Middle frontal gyrus (tissue), 1 donor: ENCODE results near the gene DYNC2H1.

Source experiments
- DNase-seq: peaks from one replicate; pipeline ENCODE4 v3.0.0-alpha.2; 2015; ENCODE audit warnings: low spot score; ENCODE audit errors: extremely low spot score

Gene DYNC2H1, protein sequence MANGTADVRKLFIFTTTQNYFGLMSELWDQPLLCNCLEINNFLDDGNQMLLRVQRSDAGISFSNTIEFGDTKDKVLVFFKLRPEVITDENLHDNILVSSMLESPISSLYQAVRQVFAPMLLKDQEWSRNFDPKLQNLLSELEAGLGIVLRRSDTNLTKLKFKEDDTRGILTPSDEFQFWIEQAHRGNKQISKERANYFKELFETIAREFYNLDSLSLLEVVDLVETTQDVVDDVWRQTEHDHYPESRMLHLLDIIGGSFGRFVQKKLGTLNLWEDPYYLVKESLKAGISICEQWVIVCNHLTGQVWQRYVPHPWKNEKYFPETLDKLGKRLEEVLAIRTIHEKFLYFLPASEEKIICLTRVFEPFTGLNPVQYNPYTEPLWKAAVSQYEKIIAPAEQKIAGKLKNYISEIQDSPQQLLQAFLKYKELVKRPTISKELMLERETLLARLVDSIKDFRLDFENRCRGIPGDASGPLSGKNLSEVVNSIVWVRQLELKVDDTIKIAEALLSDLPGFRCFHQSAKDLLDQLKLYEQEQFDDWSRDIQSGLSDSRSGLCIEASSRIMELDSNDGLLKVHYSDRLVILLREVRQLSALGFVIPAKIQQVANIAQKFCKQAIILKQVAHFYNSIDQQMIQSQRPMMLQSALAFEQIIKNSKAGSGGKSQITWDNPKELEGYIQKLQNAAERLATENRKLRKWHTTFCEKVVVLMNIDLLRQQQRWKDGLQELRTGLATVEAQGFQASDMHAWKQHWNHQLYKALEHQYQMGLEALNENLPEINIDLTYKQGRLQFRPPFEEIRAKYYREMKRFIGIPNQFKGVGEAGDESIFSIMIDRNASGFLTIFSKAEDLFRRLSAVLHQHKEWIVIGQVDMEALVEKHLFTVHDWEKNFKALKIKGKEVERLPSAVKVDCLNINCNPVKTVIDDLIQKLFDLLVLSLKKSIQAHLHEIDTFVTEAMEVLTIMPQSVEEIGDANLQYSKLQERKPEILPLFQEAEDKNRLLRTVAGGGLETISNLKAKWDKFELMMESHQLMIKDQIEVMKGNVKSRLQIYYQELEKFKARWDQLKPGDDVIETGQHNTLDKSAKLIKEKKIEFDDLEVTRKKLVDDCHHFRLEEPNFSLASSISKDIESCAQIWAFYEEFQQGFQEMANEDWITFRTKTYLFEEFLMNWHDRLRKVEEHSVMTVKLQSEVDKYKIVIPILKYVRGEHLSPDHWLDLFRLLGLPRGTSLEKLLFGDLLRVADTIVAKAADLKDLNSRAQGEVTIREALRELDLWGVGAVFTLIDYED (N-terminal part only)

DNA sequence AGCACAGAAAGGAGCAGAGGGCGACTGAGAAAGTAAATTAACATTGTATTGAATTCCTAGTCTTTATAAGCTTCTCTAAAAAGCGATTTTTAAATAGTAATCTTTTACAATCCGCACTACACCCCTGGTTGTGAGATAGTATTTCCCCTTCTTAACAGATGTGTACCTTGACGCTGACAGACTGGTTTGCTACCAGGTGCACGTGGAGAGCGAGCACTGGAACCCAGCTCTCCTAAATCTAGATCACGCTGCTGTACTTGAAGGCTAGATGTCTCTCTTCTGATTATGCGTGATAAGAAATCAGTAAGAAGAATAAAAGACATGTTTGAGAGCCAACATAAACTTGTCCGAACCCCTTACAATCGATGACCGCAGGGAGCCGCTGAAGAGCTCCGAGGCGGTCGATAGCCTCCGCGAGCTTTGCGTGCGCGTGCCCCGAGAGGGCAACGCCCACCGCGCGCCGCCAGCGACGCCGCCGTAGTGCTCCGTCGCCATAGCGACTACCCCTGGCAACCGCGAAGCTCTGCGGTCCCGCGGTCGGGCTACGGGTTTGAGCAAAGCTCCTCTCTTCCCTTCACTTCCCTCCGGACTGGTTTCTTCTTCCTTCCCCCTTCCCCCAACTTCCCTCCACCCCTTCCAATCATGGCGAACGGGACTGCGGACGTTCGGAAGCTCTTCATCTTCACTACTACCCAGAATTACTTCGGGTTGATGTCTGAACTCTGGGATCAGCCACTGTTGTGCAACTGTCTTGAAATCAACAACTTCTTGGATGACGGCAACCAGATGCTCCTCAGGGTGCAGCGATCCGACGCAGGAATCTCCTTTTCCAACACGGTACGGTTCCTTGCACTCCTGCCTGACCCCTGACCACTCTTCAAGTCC lies at the start of gene DYNC2H1:
Gene DYNC2H1, plus strand, starts transcription at position 494 of the 885 bp plus-strand sequence. Its CDS starts 149 bp downstream, at position 643.
- peak; percentile 83 for DNase-seq

DNA sequence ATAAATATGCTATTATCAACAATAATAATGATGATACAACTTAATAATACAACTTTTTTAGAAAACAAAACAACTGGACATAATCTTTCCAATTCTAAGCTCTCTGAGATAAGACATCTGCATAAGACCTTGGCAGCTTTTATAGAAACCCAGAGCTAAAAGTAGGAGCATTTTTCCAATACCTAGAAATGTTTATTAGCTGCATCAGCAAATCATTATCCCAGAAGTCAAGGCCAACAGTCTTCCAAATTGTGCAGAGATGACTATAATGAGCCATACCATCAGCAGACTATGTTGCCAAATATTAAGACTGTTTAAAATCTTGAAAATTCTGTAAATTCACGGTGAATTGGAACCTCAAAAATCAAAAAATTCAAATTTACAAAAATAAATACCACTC lies 47.6 kb upstream of the DYNC2H1 start:
- no peak for DNase-seq

DNA sequence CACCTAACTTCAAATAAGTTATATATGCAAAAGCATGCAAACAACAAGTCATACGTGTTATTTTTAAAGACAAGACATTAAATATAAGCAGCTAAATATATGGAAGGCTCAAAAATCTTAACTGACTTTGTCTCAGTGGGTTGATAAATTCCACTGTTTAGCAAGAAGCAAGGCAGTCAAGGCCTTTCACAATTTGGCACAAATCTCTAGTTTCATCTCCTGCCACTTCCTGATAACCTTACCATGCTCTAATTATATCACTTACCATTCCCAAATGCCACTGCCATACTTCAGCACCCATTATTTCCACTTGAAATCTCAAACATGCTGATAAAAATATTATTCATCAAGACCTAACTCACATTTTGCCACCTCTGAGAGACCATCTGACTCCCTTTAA lies 42.1 kb upstream of the DYNC2H1 start:
- no peak for DNase-seq

DNA sequence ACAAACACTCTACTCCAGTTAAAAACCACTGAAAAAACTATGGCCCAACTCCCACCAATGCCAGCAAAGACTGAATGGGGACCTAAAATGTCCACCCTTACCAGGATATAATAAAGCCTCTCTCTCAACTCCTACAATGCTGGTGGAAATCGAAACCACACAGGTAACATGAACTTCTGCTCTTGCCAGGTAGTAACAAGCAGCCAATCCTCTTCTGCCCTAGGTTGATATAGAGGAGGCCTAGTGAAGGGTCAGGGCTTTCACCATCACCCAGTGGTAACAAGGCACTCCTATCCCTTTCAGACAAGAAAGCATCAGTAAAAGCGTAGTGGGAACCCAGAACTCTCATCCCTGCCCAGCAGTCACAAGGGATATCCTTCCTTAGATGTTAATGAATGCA lies 39.9 kb upstream of the DYNC2H1 start:
- DNase-seq, result no peak

DNA sequence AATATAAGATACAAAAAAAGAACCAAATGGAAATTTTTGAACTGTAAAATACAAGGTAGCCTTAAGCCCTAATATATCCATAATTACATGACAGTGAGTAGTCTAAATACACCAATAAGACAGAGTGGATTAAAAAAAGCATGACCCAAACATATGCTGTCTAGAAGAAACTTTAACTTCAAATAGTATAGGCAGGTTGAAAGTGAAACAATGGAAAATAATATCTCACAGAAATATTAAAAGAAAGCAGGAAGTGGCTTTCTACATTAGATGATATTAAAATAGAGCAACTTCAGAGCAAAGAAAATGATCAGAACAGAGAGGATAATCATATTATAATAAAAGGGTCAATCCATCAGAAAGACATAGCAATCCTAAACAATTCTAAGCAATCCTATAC lies 39.1 kb upstream of the DYNC2H1 start:
- no peak for DNase-seq

DNA sequence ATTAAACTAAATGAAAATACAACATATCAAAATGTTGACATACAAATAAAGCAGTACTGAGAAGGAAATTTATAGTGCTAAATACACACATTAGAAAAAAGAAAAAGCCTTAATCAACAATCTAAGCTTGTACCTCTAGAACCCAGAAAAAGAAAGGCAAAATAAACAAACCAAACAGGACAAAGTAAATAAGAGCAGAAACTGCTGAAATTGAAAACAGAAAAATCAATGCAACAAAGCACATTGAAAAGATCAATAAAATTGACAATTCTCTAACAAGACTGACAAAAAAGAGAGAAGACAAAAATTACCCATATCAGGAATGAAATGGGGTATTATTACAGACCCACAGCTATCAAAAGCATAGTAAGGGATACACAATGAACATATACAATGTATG lies 38.2 kb upstream of the DYNC2H1 start:
- no peak for DNase-seq

DNA sequence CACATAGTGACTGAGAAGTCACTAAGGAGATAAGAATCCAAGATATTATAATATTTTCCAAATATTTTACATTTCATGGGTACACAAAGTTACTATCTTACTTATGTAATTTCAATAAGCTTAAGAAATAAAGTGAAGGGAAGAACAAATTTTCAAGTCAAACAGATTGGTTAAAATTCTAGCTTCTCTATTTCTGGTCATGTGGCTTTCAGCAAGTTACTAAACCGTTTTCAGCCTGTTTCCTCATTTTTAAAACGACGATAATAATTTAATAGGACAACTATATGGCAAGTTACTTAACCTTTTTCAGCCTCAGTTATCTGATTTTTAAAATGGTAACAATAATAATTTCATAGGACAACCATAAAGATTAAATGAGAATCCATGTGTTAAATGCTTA lies 32.9 kb upstream of the DYNC2H1 start:
- DNase-seq, result no peak

DNA sequence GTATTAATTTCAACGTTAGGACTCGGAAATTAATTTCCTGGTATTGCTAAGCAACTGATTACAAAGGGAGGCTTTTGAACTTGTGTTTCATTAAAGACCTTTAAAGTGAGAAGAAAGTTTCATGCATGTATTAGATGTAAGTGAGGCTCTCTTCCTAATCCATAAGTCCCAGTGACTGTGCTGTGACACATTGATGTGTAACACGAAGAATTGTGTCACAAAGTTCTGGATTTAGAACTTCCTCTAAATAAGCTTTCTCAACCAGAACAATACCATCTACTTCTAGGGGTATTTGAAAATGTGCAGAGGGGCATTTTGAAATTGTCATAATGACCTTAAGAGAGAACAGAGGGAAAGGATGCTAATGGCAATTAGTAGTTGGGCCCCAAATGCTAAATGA lies 31.7 kb upstream of the DYNC2H1 start:
- DNase-seq, result no peak

DNA sequence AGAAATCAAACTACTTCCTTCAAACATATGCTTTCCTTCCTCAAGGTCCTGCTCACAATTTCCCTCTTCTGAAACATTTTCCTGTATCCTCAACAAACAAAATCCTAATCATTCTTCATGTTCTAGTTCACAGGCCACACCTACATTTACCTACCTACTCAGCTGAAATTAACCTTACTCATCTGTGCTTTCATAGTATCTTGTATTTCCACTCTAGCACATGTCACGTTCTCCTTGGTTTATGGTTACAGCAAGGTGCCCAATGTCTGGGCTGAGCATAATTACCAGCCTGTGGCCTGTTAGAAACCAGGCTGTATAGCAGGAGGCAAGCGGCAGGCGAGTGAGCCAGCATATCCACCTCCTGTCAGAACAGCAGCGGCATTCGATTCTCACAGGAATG lies 30.5 kb upstream of the DYNC2H1 start:
- DNase-seq, result no peak

DNA sequence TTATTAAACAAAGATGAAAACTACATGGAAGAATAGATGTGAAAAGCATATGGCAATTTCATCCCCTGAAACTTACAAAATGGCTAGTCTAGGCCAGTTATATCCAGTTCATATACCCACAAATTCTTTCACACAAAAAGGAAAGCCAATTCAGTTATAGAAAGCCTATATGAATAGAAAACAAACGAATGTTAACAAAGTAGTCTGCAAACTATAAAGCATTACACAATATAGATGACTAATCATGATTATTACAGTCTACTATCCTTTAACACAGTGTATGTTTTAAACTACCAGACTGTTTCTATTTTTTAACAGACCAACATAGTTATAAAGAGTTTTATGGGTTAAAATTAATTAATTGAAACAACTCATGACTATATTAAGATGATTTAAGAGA lies 29.4 kb upstream of the DYNC2H1 start:
- no peak for DNase-seq

DNA sequence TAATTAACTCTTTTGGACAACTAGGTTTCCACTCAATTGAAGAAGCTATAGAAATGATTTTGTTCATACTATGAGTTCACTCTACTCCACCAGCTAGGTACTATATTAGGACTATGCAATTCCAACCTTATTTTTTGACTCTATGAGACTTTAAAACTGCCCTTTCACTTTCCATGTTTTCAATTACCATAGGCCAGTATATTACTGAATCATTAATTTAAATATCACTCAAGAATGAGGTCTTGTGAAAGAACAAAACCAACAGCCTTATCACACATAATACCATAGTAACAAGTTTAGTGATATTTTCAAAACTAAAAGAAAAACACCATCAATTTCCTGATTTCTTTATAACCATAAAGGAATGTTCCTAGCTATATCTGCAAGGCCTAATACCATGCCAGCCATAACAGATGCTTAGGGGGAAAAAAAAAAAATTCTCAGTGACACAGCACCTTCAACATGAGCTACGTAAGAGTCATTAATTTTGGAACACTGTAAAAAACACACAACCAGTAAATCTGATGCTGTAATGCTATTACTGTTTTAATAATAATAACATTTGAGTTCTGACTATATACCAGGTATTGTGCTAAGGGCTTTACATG lies 23.4 kb upstream of the DYNC2H1 start:
- DNase-seq, result no peak

DNA sequence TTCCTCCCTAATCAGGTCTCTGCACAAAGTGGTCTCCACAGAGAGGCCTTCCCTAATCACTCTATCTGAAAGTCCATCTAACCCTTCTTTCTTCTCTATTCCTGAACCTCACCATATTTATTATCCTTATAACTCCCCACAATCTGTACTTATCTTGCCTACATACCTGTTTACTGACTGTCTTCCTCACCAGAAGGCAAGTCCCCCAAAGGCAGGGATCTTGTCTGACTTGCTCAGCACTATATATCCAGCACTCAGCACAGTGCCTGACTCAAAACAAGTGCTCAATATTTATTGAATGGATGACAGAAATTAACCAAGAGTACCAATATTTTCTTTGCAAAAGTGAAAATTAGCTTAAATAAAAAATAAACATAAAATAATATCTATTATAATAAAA lies 22.8 kb upstream of the DYNC2H1 start:
- DNase-seq, result no peak

DNA sequence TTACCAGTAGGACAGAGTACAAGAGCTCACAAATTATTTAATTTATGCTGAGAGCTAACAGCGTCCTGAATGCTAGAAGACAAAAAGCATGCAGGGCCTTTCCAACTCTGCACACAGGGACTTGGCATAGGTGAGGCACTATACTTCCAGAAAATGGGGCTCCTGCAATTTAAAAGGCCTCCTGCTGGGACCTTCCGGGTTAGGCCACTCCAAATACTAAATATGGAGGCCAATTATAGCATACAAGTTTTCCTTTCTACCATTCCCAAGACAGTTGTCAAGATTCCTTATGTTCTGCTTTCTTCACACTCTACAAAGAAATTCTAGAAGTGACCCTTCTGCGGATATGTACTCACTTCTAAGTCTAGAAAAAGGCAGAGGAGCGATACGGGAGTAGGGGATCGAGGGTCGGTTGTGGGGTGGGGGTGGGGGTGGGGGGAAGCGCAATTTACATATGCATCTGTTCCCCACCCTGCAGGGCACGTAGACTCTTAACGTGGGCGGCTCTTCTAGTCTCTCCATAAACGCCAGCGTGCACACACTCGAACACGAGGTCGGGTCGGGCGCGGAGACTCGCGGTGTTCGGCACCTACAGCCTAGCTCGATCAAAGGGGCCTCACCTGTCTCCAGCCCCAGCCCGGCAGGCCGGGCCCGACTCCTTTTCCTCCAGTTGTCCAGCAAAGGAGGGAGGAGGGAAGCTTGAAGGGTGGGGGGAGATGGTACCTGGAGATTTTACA lies 18.0 kb upstream of the DYNC2H1 start:
- no peak for DNase-seq

DNA sequence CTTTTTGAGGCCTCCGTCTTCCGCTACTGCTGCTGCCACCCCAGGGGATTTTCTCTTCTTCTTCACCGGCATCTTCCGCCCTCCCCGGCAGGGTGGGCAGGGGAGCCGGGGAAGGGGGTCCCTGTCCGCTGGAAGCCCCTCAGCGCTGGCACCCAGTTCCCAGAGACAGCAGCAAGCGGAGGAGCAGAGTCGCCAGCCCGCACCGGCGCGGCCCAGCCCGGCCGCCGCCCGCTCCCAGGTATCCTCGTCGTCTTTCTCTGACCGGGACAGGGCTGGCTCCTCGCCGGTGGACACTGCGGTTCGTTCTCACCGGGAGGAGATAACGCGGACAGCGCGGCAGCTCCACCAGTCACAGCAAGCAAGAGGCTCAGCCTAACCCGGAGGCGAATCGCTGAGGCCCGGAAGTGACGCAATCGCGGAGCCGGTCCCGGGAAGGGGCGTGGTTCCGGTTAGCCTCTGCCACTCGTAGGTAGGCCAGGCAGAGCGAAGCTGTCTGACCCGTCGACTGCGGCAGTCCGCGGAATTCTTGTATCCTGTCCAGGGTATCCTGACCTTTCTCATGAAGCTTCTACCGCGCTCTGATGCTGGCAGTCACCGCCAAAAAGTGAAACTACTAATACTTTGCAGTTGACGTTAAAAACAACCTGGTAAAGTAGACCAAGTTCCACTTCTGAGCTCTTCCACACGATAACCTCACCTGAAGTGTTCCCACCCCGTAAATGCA lies 17.3 kb upstream of the DYNC2H1 start, which contains the start of gene DCUN1D5:
Gene DCUN1D5, minus strand, starts transcription at position 360 of the 724 bp plus-strand sequence. Its CDS starts 288 bp downstream, at position 72.
- peak; percentile 92 for DNase-seq

DNA sequence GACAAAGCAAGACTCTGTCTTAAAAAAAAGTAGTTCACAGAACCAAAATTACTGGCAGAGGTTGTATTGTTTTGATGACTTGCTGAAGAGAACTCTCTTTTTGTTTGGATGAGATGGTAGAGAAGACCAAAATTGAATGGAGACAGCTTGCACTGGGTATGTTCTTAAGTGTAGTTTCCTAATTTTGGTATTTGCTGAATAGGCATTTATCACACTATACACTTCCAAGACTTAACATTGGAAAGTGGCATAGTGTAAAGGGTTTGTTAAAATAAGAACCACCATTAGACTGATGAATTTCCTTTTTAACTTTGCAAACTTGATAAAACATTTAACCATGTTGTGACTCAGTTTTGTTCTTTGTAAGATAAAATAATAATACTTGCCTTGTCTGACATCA lies 11.9 kb upstream of the DYNC2H1 start:
- no peak for DNase-seq

DNA sequence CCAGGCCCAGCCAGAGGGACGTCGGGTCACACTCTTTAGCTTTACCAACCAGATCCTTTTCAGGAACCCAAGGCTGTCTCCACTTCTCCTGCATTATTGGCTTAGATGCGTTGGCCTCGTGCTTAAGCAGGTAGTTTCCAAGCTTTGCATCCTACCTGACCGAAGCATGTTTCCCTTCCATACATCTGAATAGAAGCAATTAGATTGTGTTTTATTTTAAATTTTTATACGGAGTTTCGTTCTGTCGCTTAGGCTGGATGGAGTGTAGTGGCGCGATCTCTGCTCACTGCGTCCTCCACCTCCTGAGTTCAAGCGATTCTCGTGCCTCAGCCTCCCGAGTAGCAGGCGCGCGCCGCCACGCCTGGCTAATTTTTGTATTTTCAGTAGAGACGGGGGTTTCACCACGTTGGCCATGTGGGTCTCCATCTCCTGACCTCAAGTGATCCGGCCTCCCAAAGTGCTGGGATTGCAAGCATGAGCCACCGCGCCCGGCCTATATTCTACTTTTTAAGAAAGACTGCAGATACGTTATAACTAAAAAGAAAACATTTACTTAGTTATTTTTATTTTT lies 677 bp downstream of the DYNC2H1 start:
- DNase-seq, result no peak

DNA sequence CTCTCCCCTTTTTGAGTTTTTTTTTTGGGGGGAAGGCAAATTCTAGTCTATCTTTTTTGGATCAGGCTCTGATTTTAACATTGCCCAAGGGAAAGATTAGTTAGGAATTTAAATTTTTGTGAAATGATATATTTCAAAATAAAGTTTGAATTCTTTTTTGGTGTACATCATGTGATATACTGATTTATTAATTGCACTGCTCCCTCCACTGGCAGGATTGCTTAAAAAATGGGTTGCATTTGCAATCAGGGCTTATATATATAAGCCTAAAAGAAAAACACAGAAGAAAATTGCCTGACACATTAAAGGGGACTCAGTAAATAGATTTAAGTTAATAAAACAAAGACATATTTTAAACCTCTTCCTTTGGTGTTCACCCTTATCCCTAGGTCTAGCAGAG lies 1.2 kb downstream of the DYNC2H1 start:
- DNase-seq, result no peak

DNA sequence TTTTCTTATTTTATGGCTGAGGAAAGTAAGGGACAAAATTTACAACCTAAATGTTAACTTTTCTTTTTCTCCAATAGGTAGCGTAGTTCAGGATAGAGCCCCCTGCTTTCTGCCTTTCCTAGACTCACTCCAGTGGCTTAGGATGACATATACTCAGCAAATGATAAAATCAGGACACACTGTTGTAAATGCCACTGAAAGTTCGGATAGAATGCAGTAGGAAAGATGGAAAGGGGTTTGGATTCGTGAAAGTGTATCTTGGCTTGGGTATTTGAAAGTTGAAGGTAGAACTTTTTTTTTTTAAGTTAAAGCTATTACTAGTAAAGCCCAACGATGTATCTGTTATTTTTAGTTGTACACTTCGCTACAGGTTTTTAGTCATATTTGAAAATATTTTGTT lies 2.2 kb downstream of the DYNC2H1 start:
- no peak for DNase-seq
